AG09319 (cell line): ENCODE results near the gene MCF2L.
"Not testable (repeated sequence)": the region's sequence is repeated elsewhere in the genome, so short reads cannot be mapped to it uniquely, and the experiment has no call there.

Experiments used
- DNase-seq: peaks from one replicate; pipeline ENCODE4 v3.0.0-alpha.2; 2010; ENCODE audit warnings: low read depth; ENCODE audit errors: extremely low read depth
- CTCF ChIP-seq: IDR thresholded peaks from 2 replicates; pipeline ENCODE4 v1.5.1; 2011; ENCODE audit warnings: low read depth, mild to moderate bottlenecking, inconsistent platforms, low read length, moderate library complexity

MCF2L gene

GRCh38 chr13:113050734-113051431 lies 81.9 kb downstream of the MCF2L start:
- no peak for TF ChIP-seq CTCF
- no peak for DNase-seq

GRCh38 chr13:113051641-113052040 lies 82.6 kb downstream of the MCF2L start:
- no peak for TF ChIP-seq CTCF
- no peak for DNase-seq

- TF ChIP-seq CTCF = no peak
- DNase-seq = no peak
Observed at GRCh38 chr13:113052206-113052605, 83.2 kb downstream of the MCF2L start.

GRCh38 chr13:113052971-113053370 lies 84.0 kb downstream of the MCF2L start:
- no peak for TF ChIP-seq CTCF

GRCh38 chr13:113053376-113053775 lies 84.4 kb downstream of the MCF2L start:
- no peak for TF ChIP-seq CTCF
- DNase-seq = no peak

More at GRCh38 chr13:113052971-113053370, 84.0 kb downstream of the MCF2L start:
- no peak for DNase-seq

GRCh38 chr13:113053801-113054604 lies 85.0 kb downstream of the MCF2L start:
- DNase-seq = no peak
- TF ChIP-seq CTCF = no peak

- DNase-seq = no peak
- TF ChIP-seq CTCF = no peak
Observed at GRCh38 chr13:113057084-113057483, 88.1 kb downstream of the MCF2L start.

- DNase-seq = not testable (repeated sequence)
Observed at GRCh38 chr13:113057559-113057958, 88.5 kb downstream of the MCF2L start.
